ENCODE results near the gene SLC22A16.

Gene SLC22A16

DNA sequence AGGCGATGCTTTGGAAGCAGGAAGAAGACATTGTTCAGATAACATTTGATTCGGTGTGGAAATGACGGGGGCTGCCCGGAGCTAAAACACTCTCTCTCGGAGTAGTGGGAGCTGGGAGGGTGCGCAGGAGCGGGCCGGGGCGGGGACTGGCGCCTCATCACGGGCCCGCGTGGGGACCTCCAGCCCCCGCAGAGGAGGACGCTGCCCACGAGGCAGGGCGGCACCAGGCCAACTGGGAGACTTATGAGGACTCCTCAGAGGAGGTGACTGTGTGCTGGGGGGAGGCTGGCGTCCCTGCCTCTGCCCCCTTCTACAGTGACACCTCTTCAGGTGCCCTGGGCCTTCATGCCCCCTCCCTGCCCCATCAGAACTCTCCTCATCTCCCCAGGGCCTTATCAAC lies 76.2 kb downstream of the SLC22A16 start:
- DNase-seq: no peak

DNA sequence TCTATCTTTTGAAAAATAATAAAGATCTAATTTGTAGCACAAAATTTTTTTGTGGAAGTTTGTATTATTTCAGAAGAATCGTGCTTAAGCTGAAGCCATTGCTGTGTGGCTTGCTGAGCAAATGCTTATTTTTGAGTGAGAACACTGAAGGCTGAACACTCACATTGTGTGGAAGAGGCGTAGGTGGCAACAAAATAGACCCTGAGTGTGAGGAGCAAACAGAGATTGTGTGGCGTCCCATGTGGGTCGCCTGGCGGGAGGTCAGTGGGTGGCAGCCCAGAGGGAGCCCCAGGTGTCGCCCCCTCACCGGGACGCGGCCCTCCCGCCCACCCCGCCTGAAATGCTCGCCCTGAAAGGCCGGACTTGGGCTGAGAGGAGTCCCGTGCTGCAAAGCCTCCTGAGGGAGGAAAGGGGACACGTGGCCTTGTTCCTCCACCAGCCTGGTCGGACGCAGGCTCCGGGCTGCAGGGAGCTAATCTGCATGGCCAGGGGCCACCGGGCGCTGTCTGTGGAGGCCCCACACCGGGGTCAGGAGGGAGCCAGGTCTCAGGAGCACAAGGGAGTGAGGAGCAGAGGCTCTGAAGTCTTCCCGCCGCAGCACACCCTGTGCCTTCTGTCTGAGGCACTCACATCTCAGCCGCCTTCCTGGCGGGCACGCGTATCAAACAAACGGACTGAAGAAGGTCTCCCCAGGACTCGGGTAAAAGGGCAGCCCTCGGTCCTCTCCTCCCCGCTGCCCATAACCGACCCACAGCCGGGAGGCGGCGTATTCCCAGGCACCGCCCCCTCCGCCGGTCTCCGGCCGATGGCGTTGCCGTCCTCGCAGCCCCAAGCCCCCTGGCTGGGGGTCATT lies 77.0 kb downstream of the SLC22A16 start:
- no peak for DNase-seq

DNA sequence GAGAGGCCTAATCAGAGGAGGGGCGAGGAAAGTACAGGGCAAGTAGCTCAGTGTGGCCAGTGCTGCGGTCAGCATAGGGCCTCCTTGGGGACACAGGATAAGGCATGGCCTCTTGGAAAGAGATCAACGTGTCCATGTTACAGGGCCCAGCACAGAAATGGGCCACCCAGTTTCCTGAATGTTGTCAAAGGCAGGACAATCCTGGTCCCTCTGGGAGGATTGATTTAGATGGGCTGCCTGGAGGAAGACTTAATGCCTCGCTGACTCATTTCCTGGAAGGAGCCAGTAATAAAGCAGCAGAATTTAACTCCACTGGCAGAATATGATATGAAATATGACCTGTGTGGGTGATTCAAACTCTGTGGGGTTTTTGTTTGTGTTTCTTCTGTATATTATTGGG lies 77.6 kb downstream of the SLC22A16 start:
- DNase-seq: no peak

DNA sequence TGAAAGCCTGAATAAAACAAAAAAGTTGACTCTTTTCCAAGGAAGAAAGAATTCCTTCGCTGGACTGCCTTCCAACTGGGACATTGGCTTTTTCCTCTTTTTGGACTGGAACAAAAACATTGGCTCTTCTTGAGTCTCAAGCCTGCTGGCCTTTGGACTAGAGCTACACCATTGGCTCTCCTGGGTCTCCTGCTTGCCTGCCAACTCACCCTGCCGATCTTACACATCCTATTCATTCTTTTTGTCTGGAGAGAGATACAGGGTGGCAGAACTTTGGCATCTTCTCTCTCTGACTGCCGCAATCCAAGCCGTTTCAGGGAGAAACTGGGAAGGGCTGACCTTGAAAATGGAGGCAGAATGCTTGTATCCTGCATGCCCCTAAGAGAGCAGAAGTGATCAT lies 81.2 kb downstream of the SLC22A16 start:
- no peak for DNase-seq

DNA sequence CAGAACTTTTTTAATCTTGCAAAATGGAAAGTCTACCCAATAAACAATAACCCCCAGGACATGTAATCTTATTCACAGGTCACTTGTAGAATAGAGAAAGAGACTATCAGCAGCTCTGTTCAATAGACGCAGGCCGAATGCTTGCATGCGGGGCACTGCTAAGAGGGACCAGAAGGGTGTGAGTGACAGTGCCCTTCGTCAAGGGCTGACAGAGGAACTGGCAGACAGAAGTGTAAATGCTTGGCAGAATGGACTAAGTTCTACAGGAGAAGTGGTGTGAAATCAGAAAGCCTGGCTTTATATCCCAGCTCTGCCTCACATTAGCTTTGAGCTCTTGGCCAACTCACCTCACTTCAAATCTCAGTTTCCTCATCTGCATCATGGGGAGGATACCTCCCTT lies 82.0 kb downstream of the SLC22A16 start:
- DNase-seq: no peak

DNA sequence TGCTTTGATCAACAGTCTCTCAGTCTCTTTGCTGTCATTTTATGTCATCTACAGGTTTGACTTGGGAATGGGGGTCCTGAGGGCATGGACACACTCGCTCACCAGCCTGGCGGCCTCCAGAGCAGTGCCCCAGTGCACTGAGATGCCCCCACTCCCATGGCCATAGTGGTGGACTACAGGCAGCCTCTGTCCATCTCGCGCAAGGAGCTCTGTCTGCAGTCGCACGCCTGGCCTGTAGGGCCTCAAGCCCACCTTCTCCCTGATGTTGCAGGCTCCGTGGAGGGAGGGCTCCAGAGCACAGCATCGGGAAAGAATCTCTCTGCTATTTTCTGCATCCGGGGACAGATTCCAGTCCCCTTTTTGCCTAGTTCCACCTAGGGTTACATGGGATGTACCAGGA lies 83.7 kb downstream of the SLC22A16 start:
- DNase-seq: no peak

DNA sequence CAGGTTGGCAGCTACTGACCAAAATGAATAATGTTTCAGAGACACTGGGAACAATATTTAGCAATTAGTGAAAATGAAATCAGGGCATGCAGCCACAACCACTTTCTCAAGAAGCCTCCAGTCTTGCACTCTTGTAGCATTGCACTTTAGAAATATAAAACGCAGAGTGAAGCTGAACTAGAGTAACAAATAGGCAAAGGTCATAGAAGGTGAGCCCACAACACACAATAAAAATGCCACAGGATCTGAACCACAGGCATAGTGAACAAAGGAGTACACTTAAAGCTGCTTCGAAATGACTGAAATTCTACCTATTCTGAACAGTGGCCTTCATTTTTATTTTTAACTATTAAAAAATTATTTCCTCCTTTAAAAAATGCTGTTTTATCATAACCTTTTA lies 86.0 kb downstream of the SLC22A16 start:
- peak in 1 of 5 experiments; percentile 25 for DNase-seq

- DNase-seq: peak in 1 of 5 experiments; percentile 15
Observed at GRCh38 chr6:110389689-110390382, 86.6 kb downstream of the SLC22A16 start.

DNA sequence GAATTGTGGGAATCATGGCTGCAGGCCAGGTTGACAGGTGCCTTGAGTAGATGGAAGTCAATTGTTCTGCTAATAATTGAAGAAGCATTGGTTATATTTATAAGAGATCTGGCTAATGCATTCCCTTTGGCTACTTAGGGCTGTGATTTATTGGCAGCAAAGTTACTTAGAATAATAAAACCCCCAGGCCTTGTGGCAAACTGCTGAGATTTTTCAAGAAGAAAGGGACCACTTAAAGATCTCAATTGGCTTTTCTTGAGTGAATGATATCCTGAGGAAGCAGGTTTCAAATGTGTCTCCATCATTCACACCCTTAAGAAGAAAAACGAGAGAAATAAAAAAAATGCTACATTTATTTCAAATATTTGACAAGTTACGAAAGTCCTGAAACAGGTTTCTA lies 88.4 kb downstream of the SLC22A16 start:
- DNase-seq: no peak

- no peak for DNase-seq
Observed at GRCh38 chr6:110385458-110385863, 91.0 kb downstream of the SLC22A16 start.

DNA sequence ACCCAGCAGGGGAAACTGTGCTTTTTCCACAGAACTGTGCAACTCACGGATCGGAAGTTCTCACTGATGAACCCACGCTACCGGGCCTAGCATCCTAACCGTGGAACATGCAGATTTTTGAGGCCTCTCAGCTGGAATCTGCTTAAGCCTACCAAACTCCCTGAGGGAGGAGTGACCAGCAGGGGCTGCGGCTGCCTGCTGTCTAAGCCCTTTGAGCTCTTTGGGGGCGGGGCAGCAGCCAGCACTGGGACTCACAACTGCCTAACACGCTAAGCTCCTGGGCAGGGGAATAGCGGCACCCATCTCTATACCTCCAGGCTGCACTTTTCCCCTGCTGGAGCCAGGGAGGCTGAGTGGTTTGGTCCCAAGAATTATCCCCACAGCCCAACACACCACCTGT lies 97.9 kb downstream of the SLC22A16 start:
- no peak for DNase-seq
